ENCODE results near the gene KCNT2. TPM values are rescaled to one million over a fixed set of nuclear protein-coding genes. Genes with fewer than 3 reads are reported as not detected.

KCNT2 gene
- total and polyA plus RNA-seq, 2 donors (not counting 3 experiments of a cell fraction or from before 2014, with no cell fraction given) = 0.46 to 1.6 TPM

DNA sequence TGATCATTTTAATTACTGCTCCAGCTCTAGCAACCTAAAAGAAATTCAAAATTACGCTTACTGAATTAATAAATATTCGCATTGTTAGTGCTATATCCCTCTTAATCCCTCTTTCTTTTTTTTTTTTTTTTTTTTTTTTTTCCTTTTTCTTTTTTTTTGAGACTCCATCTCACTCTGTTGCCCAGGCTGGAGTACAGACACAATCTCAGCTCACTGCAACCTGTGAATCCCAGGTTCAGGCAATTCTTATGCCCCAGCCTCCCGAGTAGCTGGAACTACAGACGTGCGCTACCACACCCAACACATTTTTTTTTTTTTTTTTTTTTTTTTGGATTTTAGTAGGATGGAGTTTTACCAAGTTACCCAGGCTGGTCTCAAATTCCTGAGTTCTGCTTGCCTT, 157.1 kb downstream of the KCNT2 start:
- no peak overlapping the region for H2AFZ ChIP-seq (ENCODE audit: low read depth, low read length)
- TF ChIP-seq FOS (IDR thresholded peaks at IDR 0.05; ENCODE audit: borderline replicate concordance, insufficient read depth, low read length) = no peak
- TF ChIP-seq JUN (IDR thresholded peaks at IDR 0.05; ENCODE audit: borderline replicate concordance, insufficient read depth, insufficient read length, low read depth) = no peak
- TF ChIP-seq MAX (IDR thresholded peaks at IDR 0.05; ENCODE audit: insufficient read depth, insufficient read length) = no peak
- TF ChIP-seq, protein P1, sequence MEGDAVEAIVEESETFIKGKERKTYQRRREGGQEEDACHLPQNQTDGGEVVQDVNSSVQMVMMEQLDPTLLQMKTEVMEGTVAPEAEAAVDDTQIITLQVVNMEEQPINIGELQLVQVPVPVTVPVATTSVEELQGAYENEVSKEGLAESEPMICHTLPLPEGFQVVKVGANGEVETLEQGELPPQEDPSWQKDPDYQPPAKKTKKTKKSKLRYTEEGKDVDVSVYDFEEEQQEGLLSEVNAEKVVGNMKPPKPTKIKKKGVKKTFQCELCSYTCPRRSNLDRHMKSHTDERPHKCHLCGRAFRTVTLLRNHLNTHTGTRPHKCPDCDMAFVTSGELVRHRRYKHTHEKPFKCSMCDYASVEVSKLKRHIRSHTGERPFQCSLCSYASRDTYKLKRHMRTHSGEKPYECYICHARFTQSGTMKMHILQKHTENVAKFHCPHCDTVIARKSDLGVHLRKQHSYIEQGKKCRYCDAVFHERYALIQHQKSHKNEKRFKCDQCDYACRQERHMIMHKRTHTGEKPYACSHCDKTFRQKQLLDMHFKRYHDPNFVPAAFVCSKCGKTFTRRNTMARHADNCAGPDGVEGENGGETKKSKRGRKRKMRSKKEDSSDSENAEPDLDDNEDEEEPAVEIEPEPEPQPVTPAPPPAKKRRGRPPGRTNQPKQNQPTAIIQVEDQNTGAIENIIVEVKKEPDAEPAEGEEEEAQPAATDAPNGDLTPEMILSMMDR (IDR thresholded peaks at IDR 0.05; ENCODE audit: extremely low read depth in 1 of 2, insufficient read depth in 1 of 2, low read depth in 1 of 2, low read length in 2 of 2) = no peak
- no peak for TF ChIP-seq MYC (IDR thresholded peaks at IDR 0.05; ENCODE audit: low read depth, low read length)
- no peak for TF ChIP-seq EZH2 (IDR thresholded peaks at IDR 0.05; ENCODE audit: borderline replicate concordance, low read depth, low read length, severe bottlenecking)
- no peak for TF ChIP-seq GATA2 (IDR thresholded peaks at IDR 0.05; ENCODE audit: insufficient read depth, insufficient read length, low read depth, low read length)
- TF ChIP-seq POLR2A (IDR thresholded peaks at IDR 0.05; ENCODE audit: low read depth, low read length) = no peak
- TF ChIP-seq POLR2AphosphoS5 (IDR thresholded peaks at IDR 0.05; ENCODE audit: insufficient read depth, low read depth, low read length) = no peak
- H3K27me3 ChIP-seq (ENCODE audit: control insufficient read depth in 2 of 2, insufficient read depth in 2 of 2, low read length in 2 of 2) = no peaks in the 10 kb centered on the region
- FAIRE-seq (no peak), DNase-seq (ENCODE audit: low read depth, low spot score) (no peak)
- no peak overlapping the region for H3K4me2 ChIP-seq (ENCODE audit: insufficient read depth, low read length)
- H3K79me2 ChIP-seq (ENCODE audit: control insufficient read depth, insufficient read depth, low read length) = no peaks in the 10 kb centered on the region
- H3K36me3 ChIP-seq (ENCODE audit: control insufficient read depth in 2 of 2, extremely low read depth in 1 of 2, insufficient read depth in 2 of 2, low read length in 2 of 2) = no peaks in the 10 kb centered on the region
- POLR2A ChIA-PET = no interaction called here
- no TSS peak for BruUV-seq (replicated peaks)
- intact Hi-C loops (cut with micrococcal nuclease) (no loop called here), dilution Hi-C loops (cut with MboI; ENCODE audit: extremely low pct_ligation_motif_present, low sequenced_read_pairs) (no loop called here)
- no peaks in the 10 kb centered on the region for H3K4me1 ChIP-seq (ENCODE audit: control insufficient read depth, extremely low read depth, insufficient read depth, low read length)
- no peak overlapping the region for H3K27ac ChIP-seq (ENCODE audit: insufficient read depth, low read depth, low read length)
- H3K9ac ChIP-seq (replicated peaks; ENCODE audit: extremely low read depth, insufficient read depth, low read length) = no peak overlapping the region
- no peaks in the 10 kb centered on the region for H3K9me3 ChIP-seq (replicated peaks; ENCODE audit: control insufficient read depth, insufficient read depth, low read length)
- CTCF ChIA-PET = no interaction called here
- no peaks in the 10 kb centered on the region for H4K20me1 ChIP-seq (replicated peaks; ENCODE audit: control insufficient read depth, extremely low read depth, insufficient read depth, low read length)
- H3K9me1 ChIP-seq (replicated peaks; ENCODE audit: control insufficient read depth, extremely low read depth, insufficient read depth, low read length) = no peaks in the 10 kb centered on the region
- no peak overlapping the region for H3K4me3 ChIP-seq (replicated peaks in 1 of 3; ENCODE audit: insufficient read depth in 1 of 3, low read depth in 1 of 3, low read length in 3 of 3)
